HL-60 (cell line): ENCODE measurements around the gene SLC39A5.

ENCODE experiments used
- CTCF ChIP-seq: IDR thresholded peaks from one replicate; pipeline ENCODE4 v1.5.1; 2011; ENCODE audit warnings: low read length, control low read depth, inconsistent platforms; ENCODE audit not compliant: insufficient read depth
- POLR2AphosphoS5 ChIP-seq: IDR thresholded peaks from 2 replicates; pipeline ENCODE4 v1.6.1; 2012; ENCODE audit warnings: low read depth
- REST ChIP-seq: IDR thresholded peaks from 2 replicates; pipeline ENCODE4 v1.6.1; 2012; ENCODE audit warnings: low read depth; ENCODE audit not compliant: insufficient replicate concordance

GRCh38 chr12:56242986-56243385 is 13.1 kb downstream of the SLC39A5 start:
- TF ChIP-seq CTCF (no peak), POLR2AphosphoS5 (no peak), REST (no peak)
